Measurements from ENCODE around the gene SLC45A2. TPM values are rescaled to one million over a fixed set of nuclear protein-coding genes. Genes with fewer than 3 reads are reported as not detected.

SLC45A2 gene
- total RNA-seq, 1 experiment from 2014 or later: not detected

- no peak for DNase-seq
- H3K4me1 Mint-ChIP-seq: peaks cover 47 to 49% of the 10 kb centered on the region in 2 experiments
- H3K79me2 ChIP-seq (ENCODE audit: insufficient read depth, low read length): no peaks in the 10 kb centered on the region
- H3K4me3 Mint-ChIP-seq: no peak overlapping the region
- no peak overlapping the region for H4K91ac ChIP-seq (ENCODE audit: insufficient read length, low read depth, low read length)
- H2BK12ac ChIP-seq (ENCODE audit: insufficient read length, low read depth, low read length): no peak overlapping the region
- peaks cover 0 to 3% (median 0%) of the 10 kb centered on the region in 3 experiments; a peak in 1 of 7 replicates for H3K36me3 Mint-ChIP-seq (ENCODE audit: insufficient read depth in 1 of 3, low read depth in 3 of 3)
- H2BK20ac ChIP-seq (ENCODE audit: low read depth, low read length, poor library complexity, severe bottlenecking): no peak overlapping the region
- no peak overlapping the region for H2AFZ ChIP-seq (ENCODE audit: low read length)
- TF ChIP-seq CTCF (conservative IDR thresholded peaks at IDR 0.05): no peak
- no peak overlapping the region for H3K4ac ChIP-seq (ENCODE audit: low read depth, low read length)
- no peaks in the 10 kb centered on the region for H3K79me1 ChIP-seq (ENCODE audit: insufficient read depth, low read depth, low read length, poor library complexity, severe bottlenecking)
- no peaks in the 10 kb centered on the region for H3K23me2 ChIP-seq (ENCODE audit: insufficient read length, low read depth, low read length, poor library complexity, severe bottlenecking)
- no peaks in the 10 kb centered on the region for H3K27me3 Mint-ChIP-seq (ENCODE audit: low read depth)
- no peak overlapping the region for H3K14ac ChIP-seq (ENCODE audit: insufficient read depth, low read length)
- no peaks in the 10 kb centered on the region for H3K9me3 ChIP-seq (ENCODE audit: control insufficient read depth, low read depth, low read length)
- no CpG with 5 or more reads among the region's 3 CpGs for WGBS (ENCODE audit: extremely low coverage, insufficient read length, low lambda C conversion rate)
- no peak overlapping the region for H2AK5ac ChIP-seq (ENCODE audit: insufficient read length, low read length)
- no peaks in the 10 kb centered on the region for H3K9me3 Mint-ChIP-seq
- H3K56ac ChIP-seq (ENCODE audit: insufficient read length, low read depth, low read length): no peak overlapping the region
- no peak overlapping the region for H2BK15ac ChIP-seq (ENCODE audit: low read depth, low read length)
- H3K27me3 ChIP-seq (ENCODE audit: insufficient read depth, low read length): no peaks in the 10 kb centered on the region
- no peak overlapping the region for H3K4me2 ChIP-seq (ENCODE audit: insufficient read depth, insufficient read length, low read length)
- no peak overlapping the region for H3K27ac ChIP-seq (ENCODE audit: insufficient read length, low read depth, low read length)
- no peak overlapping the region for H3K9ac ChIP-seq (ENCODE audit: extremely low read depth, insufficient read length, low read length)
- H2BK120ac ChIP-seq (ENCODE audit: low read depth, low read length, poor library complexity, severe bottlenecking): no peak overlapping the region
- H4K20me1 ChIP-seq (ENCODE audit: control insufficient read depth, insufficient read depth, insufficient read length): no peaks in the 10 kb centered on the region
- no peak overlapping the region for H2BK5ac ChIP-seq (ENCODE audit: insufficient read length, low read length)
- H3K4me1 ChIP-seq (ENCODE audit: insufficient read depth, low read length): peaks cover 8% of the 10 kb centered on the region; the same call in 1 of the 2 replicates
- no peak overlapping the region for H3T11ph ChIP-seq (ENCODE audit: low read length)
- no peak overlapping the region for H4K8ac ChIP-seq (replicated peaks; ENCODE audit: insufficient read length, low read depth, low read length)
- no peak overlapping the region for H3K27ac Mint-ChIP-seq
- H3K23ac ChIP-seq (ENCODE audit: insufficient read length, low read depth, low read length): no peak overlapping the region
- H3K18ac ChIP-seq (ENCODE audit: insufficient read length, low read depth, low read length): no peak overlapping the region
- H4K5ac ChIP-seq (ENCODE audit: insufficient read length, low read depth, low read length): no peak overlapping the region
Measured at GRCh38 chr5:33980030-33980429, 4.5 kb downstream of the SLC45A2 start.
